Measurements from ENCODE around the gene PIK3R3. TPM values are rescaled to one million over a fixed set of nuclear protein-coding genes. Genes with fewer than 3 reads are reported as not detected.

The PIK3R3 gene
- total RNA-seq, 1 donor = 14.2 TPM

GRCh38 chr1:46136711-46137110 is 4.3 kb upstream of the PIK3R3 start:
- no peak for TF ChIP-seq CTCF (IDR thresholded peaks at IDR 0.05; ENCODE audit: insufficient read depth, low read depth, low read length)
- no peak for DNase-seq (ENCODE audit: low read depth)
- H3K4me3 ChIP-seq (ENCODE audit: low read depth, low read length) = no peak overlapping the region

- TF ChIP-seq CTCF (IDR thresholded peaks at IDR 0.05; ENCODE audit: insufficient read depth, low read depth, low read length) = no peak
- DNase-seq (ENCODE audit: low read depth) = peak; percentile 31
- H3K4me3 ChIP-seq (ENCODE audit: low read depth, low read length) = no peak overlapping the region
Observed at GRCh38 chr1:46134660-46135331, 2.4 kb upstream of the PIK3R3 start.

GRCh38 chr1:46133781-46134350 is 1.4 kb upstream of the PIK3R3 start:
- no peak for TF ChIP-seq CTCF (IDR thresholded peaks at IDR 0.05; ENCODE audit: insufficient read depth, low read depth, low read length)
- H3K4me3 ChIP-seq (ENCODE audit: low read depth, low read length) = peak overlapping the region; percentile 64
- DNase-seq (ENCODE audit: low read depth) = no peak

GRCh38 chr1:46133181-46133658 is 791 bp upstream of the PIK3R3 start:
- no peak for TF ChIP-seq CTCF (IDR thresholded peaks at IDR 0.05; ENCODE audit: insufficient read depth, low read depth, low read length)
- no peak for DNase-seq (ENCODE audit: low read depth)
- H3K4me3 ChIP-seq (ENCODE audit: low read depth, low read length) = peak overlapping the region; percentile 64

GRCh38 chr1:46131712-46132528 is 509 bp downstream of the PIK3R3 start:
- H3K4me3 ChIP-seq (ENCODE audit: low read depth, low read length) = peak overlapping the region; percentile 76
- TF ChIP-seq CTCF (IDR thresholded peaks at IDR 0.05; ENCODE audit: insufficient read depth, low read depth, low read length) = no peak
- peak; percentile 26 for DNase-seq (ENCODE audit: low read depth)

- no peak for TF ChIP-seq CTCF (IDR thresholded peaks at IDR 0.05; ENCODE audit: insufficient read depth, low read depth, low read length)
- DNase-seq (ENCODE audit: low read depth) = no peak
Observed at GRCh38 chr1:46131093-46131492, 1.3 kb downstream of the PIK3R3 start.

More at GRCh38 chr1:46131093-46131492, 1.3 kb downstream of the PIK3R3 start:
- peak overlapping the region; percentile 76 for H3K4me3 ChIP-seq (ENCODE audit: low read depth, low read length)
